Loucy (cell line): Measurements from ENCODE around the gene PLPP4.

Experiments
- H2AFZ ChIP-seq: fragments of 200-600 bp; sonication (generic); 2 replicates; pipeline ENCODE4 v1.6.0; 2016; ENCODE audit warnings: antibody characterized with exemption, mild to moderate bottlenecking, low read length, moderate library complexity
- H3F3A ChIP-seq: fragments of 200-600 bp; 2 replicates; pipeline ENCODE4 v1.6.0; 2016; ENCODE audit warnings: antibody characterized with exemption, low read depth, mild to moderate bottlenecking
- H3K27me3 ChIP-seq: fragments of 200-600 bp; sonication (generic); 2 replicates; pipeline ENCODE4 v1.6.1; 2014; ENCODE audit warnings: low read length, mild to moderate bottlenecking; ENCODE audit not compliant: insufficient read depth, poor library complexity, severe bottlenecking
- H3K36me3 ChIP-seq: fragments of 200-600 bp; sonication (generic); 2 replicates; pipeline ENCODE4 v1.6.1; 2016; ENCODE audit warnings: low read length; ENCODE audit not compliant: insufficient read depth
- H3K4me1 ChIP-seq: fragments of 200-600 bp; sonication (generic); 2 replicates; pipeline ENCODE4 v1.5.1; 2014; ENCODE audit warnings: low read length, mild to moderate bottlenecking; ENCODE audit not compliant: insufficient read depth, poor library complexity, severe bottlenecking
- H3K4me2 ChIP-seq: fragments of 200-600 bp; sonication (generic); 2 replicates; pipeline ENCODE4 v1.6.0; 2014; ENCODE audit warnings: antibody characterized with exemption, low read length, low read depth, mild to moderate bottlenecking; ENCODE audit not compliant: poor library complexity, severe bottlenecking
- H3K4me3 ChIP-seq: fragments of 200-600 bp; sonication (generic); 2 replicates; pipeline ENCODE4 v1.5.1; 2014; ENCODE audit warnings: low read length, mild to moderate bottlenecking, mixed read lengths; ENCODE audit not compliant: poor library complexity, severe bottlenecking
- H3K79me2 ChIP-seq: fragments of 200-600 bp; sonication (generic); 2 replicates; pipeline ENCODE4 v1.6.1; 2014; ENCODE audit warnings: low read length; ENCODE audit not compliant: insufficient read depth
- H3K9ac ChIP-seq: fragments of 200-600 bp; sonication (generic); 2 replicates; pipeline ENCODE4 v1.6.0; 2014; ENCODE audit warnings: mild to moderate bottlenecking, low read depth, low read length, moderate library complexity; ENCODE audit not compliant: poor library complexity, severe bottlenecking
- H3K9me2 ChIP-seq: fragments of 200-600 bp; sonication (generic); replicated peaks from 2 replicates; pipeline ENCODE4 v1.6.1; 2016; ENCODE audit warnings: low read depth, low read length, mixed read lengths
- H3K9me3 ChIP-seq: fragments of 200-600 bp; sonication (generic); 2 replicates; pipeline ENCODE4 v1.6.1; 2014; ENCODE audit warnings: mild to moderate bottlenecking, antibody characterized with exemption, low read length, low read depth; ENCODE audit not compliant: insufficient read depth
- H4K20me1 ChIP-seq: fragments of 200-600 bp; sonication (generic); 2 replicates; pipeline ENCODE4 v1.6.0; 2014; ENCODE audit warnings: antibody characterized with exemption, low read length, mild to moderate bottlenecking; ENCODE audit not compliant: insufficient read depth, poor library complexity, severe bottlenecking
- EZH2phosphoT487 ChIP-seq: fragments of 200-600 bp; IDR thresholded peaks from 2 replicates; pipeline ENCODE4 v1.6.1; 2018; ENCODE audit warnings: antibody characterized with exemption, mild to moderate bottlenecking, moderate library complexity, borderline replicate concordance
- TF ChIP-seq, protein P1 (sequence below): fragments of 200-600 bp; sonication (generic); conservative IDR thresholded peaks from 2 replicates; pipeline ENCODE4 v1.5.1; 2014; ENCODE audit warnings: mild to moderate bottlenecking, antibody characterized with exemption, low read length

PLPP4 gene

GRCh38 chr10:120516426-120516825 is 59.4 kb downstream of the PLPP4 start:
- Histone ChIP-seq H3K4me1 (no peaks in the 10 kb centered on the region), H3K36me3 (no peaks in the 10 kb centered on the region), H3K9ac (no peak overlapping the region), H3K4me2 (no peak overlapping the region), H3K79me2 (no peaks in the 10 kb centered on the region), H3K4me3 (no peak overlapping the region), H3K9me2 (no peaks in the 10 kb centered on the region), H3K27me3 (no peaks in the 10 kb centered on the region), H3F3A (no peaks in the 10 kb centered on the region), H3K9me3 (no peaks in the 10 kb centered on the region), H4K20me1 (no peaks in the 10 kb centered on the region), H2AFZ (no peak overlapping the region)
- TF ChIP-seq, protein P1, sequence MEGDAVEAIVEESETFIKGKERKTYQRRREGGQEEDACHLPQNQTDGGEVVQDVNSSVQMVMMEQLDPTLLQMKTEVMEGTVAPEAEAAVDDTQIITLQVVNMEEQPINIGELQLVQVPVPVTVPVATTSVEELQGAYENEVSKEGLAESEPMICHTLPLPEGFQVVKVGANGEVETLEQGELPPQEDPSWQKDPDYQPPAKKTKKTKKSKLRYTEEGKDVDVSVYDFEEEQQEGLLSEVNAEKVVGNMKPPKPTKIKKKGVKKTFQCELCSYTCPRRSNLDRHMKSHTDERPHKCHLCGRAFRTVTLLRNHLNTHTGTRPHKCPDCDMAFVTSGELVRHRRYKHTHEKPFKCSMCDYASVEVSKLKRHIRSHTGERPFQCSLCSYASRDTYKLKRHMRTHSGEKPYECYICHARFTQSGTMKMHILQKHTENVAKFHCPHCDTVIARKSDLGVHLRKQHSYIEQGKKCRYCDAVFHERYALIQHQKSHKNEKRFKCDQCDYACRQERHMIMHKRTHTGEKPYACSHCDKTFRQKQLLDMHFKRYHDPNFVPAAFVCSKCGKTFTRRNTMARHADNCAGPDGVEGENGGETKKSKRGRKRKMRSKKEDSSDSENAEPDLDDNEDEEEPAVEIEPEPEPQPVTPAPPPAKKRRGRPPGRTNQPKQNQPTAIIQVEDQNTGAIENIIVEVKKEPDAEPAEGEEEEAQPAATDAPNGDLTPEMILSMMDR = no peak
- TF ChIP-seq EZH2phosphoT487 = no peak

DNA sequence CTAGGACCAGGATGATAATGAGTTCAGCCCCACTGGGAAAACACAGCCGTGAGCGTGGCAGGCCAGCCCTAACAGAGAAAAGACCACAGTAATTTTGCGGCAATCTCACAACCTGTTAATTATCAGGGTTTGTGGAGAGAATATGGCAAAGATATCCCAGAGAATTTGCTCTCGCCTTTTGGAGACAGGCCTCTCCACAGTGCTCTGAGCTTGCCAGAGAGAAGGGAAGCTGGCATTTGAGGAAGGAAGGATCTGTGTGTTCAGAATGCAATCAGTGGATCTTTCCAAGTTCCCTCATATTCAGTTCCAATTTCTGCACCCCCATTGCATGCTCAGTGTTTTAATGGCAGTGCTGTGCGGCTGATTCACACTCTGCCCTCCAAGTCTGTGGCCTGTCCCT is 60.2 kb downstream of the PLPP4 start:
- H3K9me2 ChIP-seq = no peaks in the 10 kb centered on the region
- no peak overlapping the region for H3K4me3 ChIP-seq
- no peak overlapping the region for H3K9ac ChIP-seq
- H3K9me3 ChIP-seq = no peaks in the 10 kb centered on the region
- TF ChIP-seq EZH2phosphoT487 = no peak
- TF ChIP-seq, protein P1 = no peak
- no peaks in the 10 kb centered on the region for H4K20me1 ChIP-seq
- H3K36me3 ChIP-seq = no peaks in the 10 kb centered on the region
- H3K4me2 ChIP-seq = no peak overlapping the region
- H2AFZ ChIP-seq = no peak overlapping the region
- no peaks in the 10 kb centered on the region for H3F3A ChIP-seq
- H3K4me1 ChIP-seq = no peaks in the 10 kb centered on the region
- H3K79me2 ChIP-seq = no peaks in the 10 kb centered on the region
- H3K27me3 ChIP-seq = no peaks in the 10 kb centered on the region

- no peak overlapping the region for H3K9ac ChIP-seq
- H3K4me2 ChIP-seq = no peak overlapping the region
- no peaks in the 10 kb centered on the region for H4K20me1 ChIP-seq
- H3K4me3 ChIP-seq = no peak overlapping the region
- H3K9me3 ChIP-seq = no peaks in the 10 kb centered on the region
- H3K4me1 ChIP-seq = no peaks in the 10 kb centered on the region
- no peaks in the 10 kb centered on the region for H3K79me2 ChIP-seq
- no peaks in the 10 kb centered on the region for H3F3A ChIP-seq
- no peaks in the 10 kb centered on the region for H3K36me3 ChIP-seq
- H2AFZ ChIP-seq = no peak overlapping the region
- H3K9me2 ChIP-seq = no peaks in the 10 kb centered on the region
- no peak for TF ChIP-seq EZH2phosphoT487
- TF ChIP-seq, protein P1 = no peak
- H3K27me3 ChIP-seq = no peaks in the 10 kb centered on the region
These were observed 61.0 kb downstream of the PLPP4 start for GRCh38 chr10:120517881-120518484.
